ENCODE measurements around the gene MALSU1. TPM values are rescaled to one million over a fixed set of nuclear protein-coding genes. Genes with fewer than 3 reads are reported as not detected.

MALSU1 gene
- total RNA-seq, 2 donors from 2014 or later: 52.1 to 55.5 TPM

DNA sequence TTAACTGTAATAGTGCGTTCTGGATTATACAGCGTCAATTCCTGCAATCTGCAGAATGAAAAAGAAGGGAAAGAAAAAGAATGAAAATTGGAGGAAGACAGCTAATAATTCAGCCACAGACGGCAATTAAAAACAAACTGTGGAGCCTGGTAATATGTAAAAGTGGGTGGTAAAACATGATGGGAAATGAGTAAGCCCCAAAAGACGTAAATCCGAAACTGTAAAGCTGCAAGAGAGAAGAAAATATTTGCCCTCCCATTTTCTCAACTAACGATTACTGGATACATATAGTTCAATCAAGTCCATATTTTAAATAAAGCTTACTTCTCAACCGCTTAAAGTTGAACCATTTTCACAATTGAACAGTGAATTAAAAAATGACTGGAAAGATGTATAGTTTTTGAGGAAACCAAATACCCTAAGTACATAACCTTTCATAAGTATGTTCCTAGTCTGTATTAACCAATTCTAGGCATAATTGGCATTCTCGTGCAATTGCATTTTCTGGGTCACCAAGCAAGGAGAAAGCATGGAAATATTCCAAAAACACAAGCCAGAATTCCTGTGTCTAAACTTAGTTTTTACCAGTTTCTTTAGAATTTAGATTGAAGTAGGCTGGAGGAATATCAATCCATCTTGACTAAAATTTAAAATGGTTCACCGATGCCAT lies 44.8 kb downstream of the MALSU1 start:
- no peaks in the 10 kb centered on the region for H3K36me3 ChIP-seq
- TF ChIP-seq, protein P1, sequence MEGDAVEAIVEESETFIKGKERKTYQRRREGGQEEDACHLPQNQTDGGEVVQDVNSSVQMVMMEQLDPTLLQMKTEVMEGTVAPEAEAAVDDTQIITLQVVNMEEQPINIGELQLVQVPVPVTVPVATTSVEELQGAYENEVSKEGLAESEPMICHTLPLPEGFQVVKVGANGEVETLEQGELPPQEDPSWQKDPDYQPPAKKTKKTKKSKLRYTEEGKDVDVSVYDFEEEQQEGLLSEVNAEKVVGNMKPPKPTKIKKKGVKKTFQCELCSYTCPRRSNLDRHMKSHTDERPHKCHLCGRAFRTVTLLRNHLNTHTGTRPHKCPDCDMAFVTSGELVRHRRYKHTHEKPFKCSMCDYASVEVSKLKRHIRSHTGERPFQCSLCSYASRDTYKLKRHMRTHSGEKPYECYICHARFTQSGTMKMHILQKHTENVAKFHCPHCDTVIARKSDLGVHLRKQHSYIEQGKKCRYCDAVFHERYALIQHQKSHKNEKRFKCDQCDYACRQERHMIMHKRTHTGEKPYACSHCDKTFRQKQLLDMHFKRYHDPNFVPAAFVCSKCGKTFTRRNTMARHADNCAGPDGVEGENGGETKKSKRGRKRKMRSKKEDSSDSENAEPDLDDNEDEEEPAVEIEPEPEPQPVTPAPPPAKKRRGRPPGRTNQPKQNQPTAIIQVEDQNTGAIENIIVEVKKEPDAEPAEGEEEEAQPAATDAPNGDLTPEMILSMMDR (IDR thresholded peaks at IDR 0.05): no peak
- TF ChIP-seq POLR2AphosphoS5 (IDR thresholded peaks at IDR 0.05) (no peak), POLR2A (IDR thresholded peaks at IDR 0.05) (no peak)
- no peaks in the 10 kb centered on the region for H3K4me1 ChIP-seq (replicated peaks)
- intact Hi-C loops (cut with DNase I): no loop called here
- no peak overlapping the region for H3K27ac ChIP-seq
- no peaks in the 10 kb centered on the region for H3K9me3 ChIP-seq
- 84% methylated on average over 9 of the region's 9 CpGs for WGBS
- H3K27me3 ChIP-seq (replicated peaks; ENCODE audit: insufficient read depth): no peaks in the 10 kb centered on the region
- H3K4me3 ChIP-seq: no peak overlapping the region
- DNase-seq (ENCODE audit: low spot score): no peak

DNA sequence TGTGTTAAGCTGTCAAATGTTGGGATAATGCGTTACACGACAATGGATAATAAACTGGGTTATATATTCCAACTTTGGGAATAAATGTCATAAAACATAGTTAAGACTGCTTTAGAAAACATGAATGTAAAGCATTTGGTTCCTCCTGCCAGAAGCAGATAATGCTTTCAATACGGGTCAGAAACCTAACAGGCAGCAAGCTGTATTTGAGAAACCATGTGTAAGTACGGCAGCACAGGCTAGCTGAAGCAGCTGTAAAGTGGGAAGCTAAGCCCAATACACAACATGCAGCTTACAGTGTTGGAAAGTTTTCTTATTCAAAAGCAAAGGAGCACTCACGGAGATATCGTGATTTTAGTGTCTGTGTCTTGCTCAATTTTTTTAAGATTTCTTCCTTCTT lies 46.5 kb downstream of the MALSU1 start:
- Histone ChIP-seq H3K4me1 (replicated peaks) (no peaks in the 10 kb centered on the region), H3K27ac (no peak overlapping the region)

DNA sequence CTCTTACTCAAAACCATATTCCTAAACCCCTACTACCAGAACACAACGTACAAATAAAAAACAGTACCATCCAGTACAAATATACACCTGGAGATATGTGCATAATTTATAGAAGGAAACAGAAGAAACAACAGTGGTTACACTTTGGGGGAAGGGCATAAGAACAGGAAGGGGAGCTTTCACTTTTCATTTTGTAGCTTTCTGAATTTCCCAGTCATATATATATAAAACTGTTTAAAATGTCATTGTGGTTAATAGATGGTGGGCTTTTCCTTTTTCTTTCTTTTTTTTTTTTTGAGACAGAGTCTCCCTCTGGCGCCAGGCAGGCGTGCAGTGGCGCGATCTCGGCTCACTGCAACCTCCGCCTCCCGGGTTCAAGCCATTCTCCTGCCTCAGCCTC lies 47.2 kb downstream of the MALSU1 start:
- Histone ChIP-seq H3K4me1 (replicated peaks) (no peaks in the 10 kb centered on the region), H3K27ac (no peak overlapping the region), H3K9me3 (no peaks in the 10 kb centered on the region), H3K27me3 (replicated peaks; ENCODE audit: insufficient read depth) (no peaks in the 10 kb centered on the region), H3K36me3 (no peaks in the 10 kb centered on the region), H3K4me3 (no peak overlapping the region)
- intact Hi-C loops (cut with DNase I): no loop called here
- whole genome bisulfite sequencing: 77% methylated on average over 8 of the region's 8 CpGs
- TF ChIP-seq, protein P1 (IDR thresholded peaks at IDR 0.05): no peak
- TF ChIP-seq POLR2AphosphoS5 (IDR thresholded peaks at IDR 0.05): no peak
- TF ChIP-seq POLR2A (IDR thresholded peaks at IDR 0.05): no peak
- no peak for DNase-seq (ENCODE audit: low spot score)

More for the DNA sequence above, 46.5 kb downstream of the MALSU1 start:
- H3K36me3 ChIP-seq: no peaks in the 10 kb centered on the region
- H3K27me3 ChIP-seq (replicated peaks; ENCODE audit: insufficient read depth): no peaks in the 10 kb centered on the region
- no peak for DNase-seq (ENCODE audit: low spot score)
- TF ChIP-seq POLR2AphosphoS5 (IDR thresholded peaks at IDR 0.05) (no peak), POLR2A (IDR thresholded peaks at IDR 0.05) (no peak)
- TF ChIP-seq, protein P1 (IDR thresholded peaks at IDR 0.05): no peak
- no peak overlapping the region for H3K4me3 ChIP-seq
- no peaks in the 10 kb centered on the region for H3K9me3 ChIP-seq
- intact Hi-C loops (cut with DNase I): no loop called here
- WGBS: 46% methylated on average over 6 of the region's 6 CpGs

DNA sequence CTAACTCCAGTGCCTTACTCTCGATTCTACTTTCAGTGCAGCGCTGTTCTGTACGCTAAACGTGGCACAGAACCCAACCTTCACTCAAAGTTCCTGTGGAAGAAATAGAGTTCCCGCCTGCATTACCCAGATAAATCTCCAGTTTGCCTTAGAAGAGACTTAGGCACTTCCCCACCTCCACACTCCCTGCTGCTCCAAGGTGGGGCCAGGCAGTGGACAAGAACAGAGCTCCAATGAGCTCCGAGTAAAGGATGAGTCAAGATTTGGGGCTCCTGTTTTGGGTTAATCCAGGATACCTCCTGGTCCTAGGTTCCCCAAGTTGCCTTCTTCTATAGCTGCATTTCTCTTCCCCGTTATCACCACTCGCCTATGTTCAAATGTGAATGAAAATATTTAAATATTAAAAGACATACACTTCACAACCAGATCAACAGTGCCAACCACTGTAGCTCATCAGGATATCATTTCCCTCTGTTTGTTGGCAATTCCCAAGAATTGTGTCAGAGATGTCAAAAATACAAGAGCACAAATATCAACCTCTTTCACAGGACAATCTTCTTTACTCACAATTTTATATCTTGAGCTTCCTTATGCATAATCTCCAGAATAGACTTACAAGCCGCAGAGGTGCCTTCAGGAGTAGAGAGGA lies 48.0 kb downstream of the MALSU1 start:
- WGBS: 93% methylated on average over 9 of the region's 9 CpGs
- Histone ChIP-seq H3K9me3 (no peaks in the 10 kb centered on the region), H3K27me3 (replicated peaks; ENCODE audit: insufficient read depth) (no peaks in the 10 kb centered on the region), H3K4me3 (no peak overlapping the region), H3K27ac (no peak overlapping the region), H3K36me3 (no peaks in the 10 kb centered on the region), H3K4me1 (replicated peaks) (no peaks in the 10 kb centered on the region)
- DNase-seq (ENCODE audit: low spot score): no peak
- TF ChIP-seq POLR2A (IDR thresholded peaks at IDR 0.05) (no peak), POLR2AphosphoS5 (IDR thresholded peaks at IDR 0.05) (no peak)
- TF ChIP-seq, protein P1 (IDR thresholded peaks at IDR 0.05): no peak
- intact Hi-C loops (cut with DNase I): no loop called here
